HUES48 (cell line): ENCODE measurements around the gene XPC.

Experiments
- H3K27ac ChIP-seq: one replicate; pipeline ENCODE4 v1.7.0; 2013; ENCODE audit warnings: low read depth, low read length, inconsistent platforms
- H3K27me3 ChIP-seq: 2 replicates; pipeline ENCODE4 v1.6.1; 2013; ENCODE audit warnings: mild to moderate bottlenecking, low read length; ENCODE audit not compliant: control insufficient read depth, insufficient read depth
- H3K36me3 ChIP-seq: 2 replicates; pipeline ENCODE4 v1.6.1; 2013; ENCODE audit warnings: low read length; ENCODE audit not compliant: control insufficient read depth, insufficient read depth
- H3K4me1 ChIP-seq: 2 replicates; pipeline ENCODE4 v1.6.1; 2013; ENCODE audit warnings: mild to moderate bottlenecking, low read length; ENCODE audit not compliant: control insufficient read depth, insufficient read depth
- H3K4me3 ChIP-seq: 2 replicates; pipeline ENCODE4 v1.5.1; 2013; ENCODE audit warnings: mild to moderate bottlenecking, low read depth, low read length
- H3K9ac ChIP-seq: 2 replicates; pipeline ENCODE4 v1.6.1; 2013; ENCODE audit warnings: mild to moderate bottlenecking, low read depth, low read length, moderate library complexity
- H3K9me3 ChIP-seq: 2 replicates; pipeline ENCODE4 v1.6.1; 2013; ENCODE audit warnings: low read length; ENCODE audit not compliant: control insufficient read depth, insufficient read depth

Gene XPC

GRCh38 chr3:14186854-14187458, 8.6 kb upstream of the XPC start:
- no peak overlapping the region for H3K9ac ChIP-seq
- H3K36me3 ChIP-seq, result peaks cover 59% of the 10 kb centered on the region

GRCh38 chr3:14183015-14183577, 4.7 kb upstream of the XPC start:
- Histone ChIP-seq H3K4me1 (peaks cover 7% of the 10 kb centered on the region; the same call in 1 of the 2 replicates), H3K27ac (no peak overlapping the region), H3K9ac (no peak overlapping the region), H3K4me3 (no peak overlapping the region), H3K9me3 (no peaks in the 10 kb centered on the region), H3K36me3 (peaks cover 67% of the 10 kb centered on the region), H3K27me3 (no peaks in the 10 kb centered on the region)

More at GRCh38 chr3:14186854-14187458, 8.6 kb upstream of the XPC start:
- H3K9me3 ChIP-seq, result no peaks in the 10 kb centered on the region
- H3K4me1 ChIP-seq, result no peaks in the 10 kb centered on the region
- no peaks in the 10 kb centered on the region for H3K27me3 ChIP-seq
- no peak overlapping the region for H3K4me3 ChIP-seq
- no peak overlapping the region for H3K27ac ChIP-seq

- peaks cover 15% of the 10 kb centered on the region for H3K4me1 ChIP-seq
- H3K9me3 ChIP-seq, result no peaks in the 10 kb centered on the region
- no peak overlapping the region for H3K9ac ChIP-seq
- H3K4me3 ChIP-seq, result no peak overlapping the region
- no peak overlapping the region for H3K27ac ChIP-seq
- H3K27me3 ChIP-seq, result no peaks in the 10 kb centered on the region
- peaks cover 48% of the 10 kb centered on the region for H3K36me3 ChIP-seq
Measured at GRCh38 chr3:14181253-14181652, 2.9 kb upstream of the XPC start.

- Histone ChIP-seq H3K9ac (peak overlapping the region; percentile 96; the same call in 1 of the 2 replicates), H3K4me3 (peak overlapping the region; percentile 97), H3K4me1 (peaks cover 15% of the 10 kb centered on the region), H3K27me3 (no peaks in the 10 kb centered on the region), H3K9me3 (no peaks in the 10 kb centered on the region), H3K36me3 (peaks cover 36% of the 10 kb centered on the region), H3K27ac (no peak overlapping the region)
Measured at GRCh38 chr3:14179795-14180194, 1.4 kb upstream of the XPC start.

GRCh38 chr3:14179114-14179465, 689 bp upstream of the XPC start:
- H3K4me3 ChIP-seq, result peak overlapping the region; percentile 97
- peaks cover 34% of the 10 kb centered on the region for H3K36me3 ChIP-seq
- H3K9me3 ChIP-seq, result no peaks in the 10 kb centered on the region
- peak overlapping the region; percentile 86 for H3K27ac ChIP-seq
- peak overlapping the region; percentile 96 for H3K9ac ChIP-seq
- no peaks in the 10 kb centered on the region for H3K27me3 ChIP-seq
- peaks cover 15% of the 10 kb centered on the region for H3K4me1 ChIP-seq

- Histone ChIP-seq H3K4me3 (peak overlapping the region; percentile 97), H3K27me3 (no peaks in the 10 kb centered on the region), H3K36me3 (peaks cover 26% of the 10 kb centered on the region), H3K27ac (peak overlapping the region; percentile 84), H3K9me3 (no peaks in the 10 kb centered on the region), H3K9ac (peak overlapping the region; percentile 96), H3K4me1 (peaks cover 15% of the 10 kb centered on the region)
Measured at GRCh38 chr3:14177580-14178246, 688 bp downstream of the XPC start.

GRCh38 chr3:14175383-14176037, 2.9 kb downstream of the XPC start:
- peaks cover 15% of the 10 kb centered on the region for H3K4me1 ChIP-seq

GRCh38 chr3:14174483-14174882, 3.9 kb downstream of the XPC start:
- H3K27ac ChIP-seq, result no peak overlapping the region

More at GRCh38 chr3:14175383-14176037, 2.9 kb downstream of the XPC start:
- H3K9me3 ChIP-seq, result no peaks in the 10 kb centered on the region
- no peak overlapping the region for H3K27ac ChIP-seq
- no peak overlapping the region for H3K4me3 ChIP-seq
- H3K9ac ChIP-seq, result no peak overlapping the region
- no peaks in the 10 kb centered on the region for H3K27me3 ChIP-seq
- H3K36me3 ChIP-seq, result peaks cover 28% of the 10 kb centered on the region

GRCh38 chr3:14172496-14172895, 5.9 kb downstream of the XPC start:
- peaks cover 58% of the 10 kb centered on the region for H3K36me3 ChIP-seq
- no peak overlapping the region for H3K4me3 ChIP-seq
- no peak overlapping the region for H3K9ac ChIP-seq
- H3K27me3 ChIP-seq, result no peaks in the 10 kb centered on the region
- no peak overlapping the region for H3K27ac ChIP-seq
- no peaks in the 10 kb centered on the region for H3K9me3 ChIP-seq
- peaks cover 5% of the 10 kb centered on the region for H3K4me1 ChIP-seq

More at GRCh38 chr3:14174483-14174882, 3.9 kb downstream of the XPC start:
- peaks cover 10% of the 10 kb centered on the region for H3K4me1 ChIP-seq
- H3K27me3 ChIP-seq, result no peaks in the 10 kb centered on the region
- H3K36me3 ChIP-seq, result peaks cover 38% of the 10 kb centered on the region
- H3K4me3 ChIP-seq, result no peak overlapping the region
- H3K9me3 ChIP-seq, result no peaks in the 10 kb centered on the region
- H3K9ac ChIP-seq, result no peak overlapping the region

GRCh38 chr3:14170531-14171159, 7.8 kb downstream of the XPC start:
- no peaks in the 10 kb centered on the region for H3K27me3 ChIP-seq
- no peak overlapping the region for H3K4me3 ChIP-seq
- H3K27ac ChIP-seq, result no peak overlapping the region
- no peaks in the 10 kb centered on the region for H3K4me1 ChIP-seq
- peaks cover 74% of the 10 kb centered on the region for H3K36me3 ChIP-seq
- H3K9ac ChIP-seq, result no peak overlapping the region
- no peaks in the 10 kb centered on the region for H3K9me3 ChIP-seq
